SIG-M5 treated with dmso at 0.1 percent for 504 hours (cell line): Measurements from ENCODE around the gene ANTKMT.

ENCODE experiments used
- DNase-seq: peaks from one replicate; lab custom pipeline; 2025; ENCODE audit not compliant: unreplicated experiment; lab: John Stamatoyannopoulos, UW

The ANTKMT gene

DNA sequence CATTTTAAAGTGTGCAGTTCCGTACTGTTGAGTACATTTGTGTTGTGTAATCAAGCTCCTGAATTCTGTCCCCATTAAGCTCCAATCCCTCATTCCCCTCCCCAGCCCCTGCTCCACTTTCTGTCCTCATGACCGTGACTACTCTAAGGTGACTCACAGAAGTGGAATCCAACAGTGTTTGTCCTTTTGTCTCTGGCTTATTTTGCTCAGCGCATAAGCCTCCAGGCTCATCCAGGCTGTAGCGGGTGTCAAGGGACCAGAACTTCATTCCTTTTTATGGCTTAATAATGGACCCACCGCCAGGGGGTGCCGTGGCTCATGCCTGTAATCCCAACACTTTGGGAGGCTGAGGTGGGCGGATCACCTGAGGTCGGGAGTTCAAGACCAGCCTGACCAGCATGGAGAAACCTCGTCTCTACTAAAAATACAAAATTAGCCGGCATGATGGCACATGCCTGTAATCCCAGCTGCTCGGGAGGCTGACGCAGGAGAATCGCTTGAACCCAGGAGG lies 8.2 kb upstream of the ANTKMT start:
- DNase-seq = peak; percentile 48

DNA sequence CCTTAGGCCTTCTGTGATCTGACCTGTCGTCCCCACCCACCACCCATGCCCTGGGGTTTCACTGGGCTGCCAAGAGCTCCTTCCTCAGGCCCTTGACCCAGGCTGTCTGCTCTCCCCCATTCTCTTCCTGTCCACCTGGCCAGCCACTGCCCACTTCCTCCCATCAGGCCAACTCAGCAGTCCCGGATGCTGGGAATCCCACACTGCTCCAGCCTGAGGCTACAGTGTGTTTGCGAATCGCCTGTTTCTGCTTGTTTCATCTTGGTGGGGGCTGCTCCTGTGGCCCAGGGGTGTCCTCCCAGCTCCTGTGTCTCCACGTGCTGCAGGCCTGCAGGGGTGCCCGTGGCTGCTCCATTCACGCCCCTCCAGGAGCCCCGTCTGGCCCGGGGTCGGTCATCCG lies 6.9 kb upstream of the ANTKMT start:
- no peak for DNase-seq

DNA sequence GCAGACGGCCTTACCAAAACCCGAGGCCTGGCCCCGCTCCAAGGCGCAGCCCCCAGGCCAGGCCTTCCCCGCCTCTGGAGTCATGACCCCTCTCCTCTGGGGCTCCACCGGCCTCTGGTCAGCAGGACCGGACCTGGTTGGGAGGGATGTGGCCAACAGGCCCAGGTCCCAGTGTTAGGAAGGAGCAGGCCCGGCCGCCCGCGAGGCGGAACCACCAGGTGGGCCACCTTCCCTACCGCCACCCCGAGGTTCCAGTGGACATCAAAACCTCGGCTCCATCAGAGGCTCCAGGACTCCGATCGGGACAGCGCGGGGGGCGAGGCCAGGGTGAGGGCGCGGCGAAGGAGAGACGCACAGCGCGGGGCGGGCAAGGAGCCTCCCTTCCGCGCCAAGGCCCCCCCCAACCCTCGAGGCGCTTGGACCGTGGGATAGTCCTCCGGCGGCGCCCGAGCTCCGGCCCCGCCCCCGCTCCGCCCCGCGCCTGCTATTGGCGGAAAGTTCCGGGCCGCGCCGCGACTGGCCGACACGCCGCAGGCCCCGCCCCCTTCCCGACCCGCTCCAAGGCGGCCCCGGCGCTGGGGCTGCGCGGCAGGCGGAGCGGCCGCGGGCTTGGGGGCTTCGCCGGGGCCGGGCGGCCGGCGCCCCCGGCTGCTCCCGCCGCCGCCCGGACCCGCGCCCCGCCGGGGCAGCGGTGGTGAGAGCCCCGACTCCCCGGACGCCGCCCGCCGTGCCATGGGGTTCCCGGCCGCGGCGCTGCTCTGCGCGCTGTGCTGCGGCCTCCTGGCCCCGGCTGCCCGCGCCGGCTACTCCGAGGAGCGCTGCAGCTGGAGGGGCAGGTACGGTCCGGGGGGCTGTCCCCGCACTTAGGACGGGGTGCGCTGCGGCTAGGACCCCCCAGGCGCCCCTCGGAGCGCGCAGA lies 6.1 kb upstream of the ANTKMT start, which contains the start of gene METRN:
Gene METRN, plus strand, starts transcription at position 561 of the 919 bp plus-strand sequence. Its CDS starts 172 bp downstream, at position 733.
- peak; percentile 73 for DNase-seq

DNA sequence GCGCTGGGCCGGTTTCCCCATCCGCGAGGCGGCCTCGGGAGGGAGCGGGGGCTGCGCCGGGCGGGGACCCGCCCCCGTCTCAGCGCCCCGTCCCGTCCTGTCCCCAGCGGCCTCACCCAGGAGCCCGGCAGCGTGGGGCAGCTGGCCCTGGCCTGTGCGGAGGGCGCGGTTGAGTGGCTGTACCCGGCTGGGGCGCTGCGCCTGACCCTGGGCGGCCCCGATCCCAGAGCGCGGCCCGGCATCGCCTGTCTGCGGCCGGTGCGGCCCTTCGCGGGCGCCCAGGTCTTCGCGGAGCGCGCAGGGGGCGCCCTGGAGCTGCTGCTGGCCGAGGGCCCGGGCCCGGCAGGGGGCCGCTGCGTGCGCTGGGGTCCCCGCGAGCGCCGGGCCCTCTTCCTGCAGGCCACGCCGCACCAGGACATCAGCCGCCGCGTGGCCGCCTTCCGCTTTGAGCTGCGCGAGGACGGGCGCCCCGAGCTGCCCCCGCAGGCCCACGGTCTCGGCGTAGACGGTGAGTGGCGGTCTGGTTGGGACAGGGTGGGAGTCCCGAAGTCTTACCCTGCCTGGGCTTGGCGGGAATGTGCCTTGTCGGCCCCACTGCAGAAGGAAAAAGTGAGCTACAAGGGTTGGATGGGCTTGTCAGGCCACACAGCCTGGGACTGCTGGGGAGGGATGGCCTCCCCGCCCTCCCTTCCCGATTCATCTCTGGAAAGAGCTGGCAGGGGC lies 5.3 kb upstream of the ANTKMT start:
- DNase-seq = no peak

DNA sequence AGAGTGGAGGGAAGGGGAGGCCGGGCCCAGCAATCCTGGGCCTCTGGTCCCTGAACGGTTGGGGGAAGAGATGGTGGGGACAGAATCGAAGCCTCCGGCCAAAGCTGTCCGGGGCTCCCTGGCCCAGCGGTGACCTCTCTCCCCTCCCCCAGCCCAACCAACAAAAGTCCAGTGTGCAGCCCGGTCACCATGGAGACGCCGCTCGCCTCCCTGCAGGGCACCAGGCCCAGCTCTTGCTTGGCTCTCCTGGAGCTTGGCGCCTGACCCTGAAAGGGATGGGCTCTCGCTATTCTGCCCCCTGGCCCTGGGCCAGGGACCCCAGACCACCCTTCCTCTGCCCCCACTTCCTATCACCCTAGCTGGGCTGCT lies 4.8 kb upstream of the ANTKMT start:
- DNase-seq = no peak

GRCh38 chr16:716768-717325 lies 4.1 kb upstream of the ANTKMT start:
- no peak for DNase-seq

- no peak for DNase-seq
These were observed 3.3 kb upstream of the ANTKMT start for GRCh38 chr16:717450-718245.

GRCh38 chr16:718389-718788 lies 2.6 kb upstream of the ANTKMT start:
- no peak for DNase-seq

DNA sequence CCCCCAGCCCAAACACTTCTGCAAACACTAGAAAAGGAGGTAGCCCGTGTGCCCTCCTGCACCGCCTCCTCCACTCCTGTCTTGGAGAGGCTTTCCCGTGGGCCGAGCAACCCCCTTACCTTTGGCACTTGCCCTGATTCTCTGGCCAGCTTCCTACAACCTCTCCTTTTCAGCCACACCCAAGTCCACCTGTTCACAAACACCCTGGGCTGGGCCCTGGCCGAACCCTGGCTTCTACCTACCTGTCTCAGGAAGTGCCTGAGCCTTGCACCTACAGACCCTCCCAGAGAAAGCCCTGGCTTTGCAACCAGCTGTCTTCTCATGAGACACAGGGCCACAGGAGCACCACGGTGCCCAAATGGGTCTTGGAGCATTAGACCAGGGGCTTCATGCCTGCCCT lies 2.0 kb upstream of the ANTKMT start:
- no peak for DNase-seq

DNA sequence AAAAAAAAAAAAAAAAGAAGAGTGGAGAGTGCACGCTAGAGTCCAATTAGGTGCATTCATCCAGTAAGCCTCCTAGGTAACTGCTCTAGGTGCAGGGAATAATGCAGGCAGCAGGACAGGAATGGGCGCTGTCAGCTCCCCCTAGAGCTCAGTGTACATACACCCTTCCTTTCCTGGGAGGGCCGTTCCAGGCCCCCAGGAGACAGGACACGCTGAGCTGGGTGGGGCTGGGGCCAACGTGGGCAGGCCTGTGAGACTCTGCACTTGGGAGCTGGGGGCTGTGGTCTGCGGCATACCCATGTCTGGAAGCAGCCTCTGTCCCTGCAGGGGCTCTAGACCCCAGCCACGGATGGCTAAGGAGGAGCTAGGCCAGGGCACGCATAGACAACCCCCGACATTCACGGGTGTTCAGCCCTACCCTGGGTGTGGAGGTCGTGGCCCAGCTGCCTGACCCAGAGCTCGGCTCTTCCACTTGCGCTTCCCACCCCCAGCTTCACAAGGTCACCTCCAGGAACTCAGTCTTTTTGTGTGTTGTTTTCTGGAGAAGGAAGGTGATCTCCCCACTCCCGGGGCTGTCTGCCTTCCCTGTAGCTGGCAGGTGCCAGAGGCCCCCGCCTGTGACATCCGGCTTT lies 1.0 kb upstream of the ANTKMT start:
- DNase-seq = peak; percentile 30

DNA sequence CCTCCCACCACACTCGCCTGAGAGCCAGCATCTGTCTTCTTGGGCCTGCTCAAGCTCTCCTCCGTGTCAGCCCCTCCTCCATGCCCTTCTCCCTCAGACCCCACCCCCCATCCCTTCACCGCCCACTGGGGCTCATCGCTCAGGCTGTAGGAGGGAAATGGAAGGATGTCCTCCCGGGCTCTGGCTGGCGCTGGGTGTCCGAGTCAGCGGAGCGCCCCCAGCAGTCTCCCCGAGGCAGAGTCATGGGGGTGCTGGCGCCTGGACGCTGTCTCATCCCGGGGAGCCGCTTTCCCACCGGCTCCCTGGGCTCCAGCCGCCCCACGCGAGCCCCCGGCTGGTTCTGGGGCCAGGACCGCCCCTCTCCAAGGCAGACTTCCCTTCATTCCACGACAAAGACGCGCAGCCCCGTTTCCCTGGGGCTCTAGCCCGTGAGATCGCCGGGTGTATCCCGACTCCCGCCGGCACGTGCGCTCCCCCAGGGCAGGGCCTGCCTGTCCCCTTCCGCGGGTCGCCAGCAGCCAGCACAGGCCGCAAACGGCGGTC lies 428 bp upstream of the ANTKMT start:
- peak; percentile 68 for DNase-seq

DNA sequence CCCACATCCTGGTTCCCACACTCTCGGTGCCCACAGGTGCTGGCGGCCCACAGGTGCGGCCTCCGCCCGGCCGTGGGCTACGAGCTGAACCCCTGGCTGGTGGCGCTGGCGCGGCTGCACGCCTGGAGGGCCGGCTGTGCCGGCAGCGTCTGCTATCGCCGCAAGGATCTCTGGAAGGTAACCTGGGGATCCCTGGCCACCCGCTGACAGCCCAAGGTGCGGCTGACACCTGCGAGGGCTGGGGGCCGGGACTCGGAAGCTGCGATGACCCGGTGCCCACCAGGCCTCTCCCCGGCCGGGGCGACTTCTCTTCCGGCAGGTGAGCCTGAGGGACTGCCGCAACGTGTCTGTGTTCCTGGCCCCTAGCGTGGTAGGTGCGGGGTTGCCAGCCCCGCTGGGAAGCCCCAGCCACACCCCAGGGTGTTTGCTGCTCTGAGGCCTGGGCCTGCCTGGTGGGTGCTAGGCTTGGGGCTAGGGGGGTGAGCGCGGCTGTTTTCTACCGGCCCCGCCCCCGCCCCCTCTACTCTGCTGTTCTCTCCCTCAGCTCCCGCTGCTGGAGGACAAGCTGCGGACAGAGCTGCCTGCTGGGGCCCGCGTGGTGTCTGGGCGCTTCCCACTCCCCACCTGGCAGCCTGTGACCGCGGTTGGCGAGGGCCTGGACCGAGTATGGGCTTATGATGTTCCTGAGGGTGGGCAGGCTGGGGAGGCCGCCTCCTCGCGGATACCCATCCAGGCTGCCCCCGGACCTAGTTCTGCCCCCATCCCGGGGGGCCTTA lies 1.0 kb downstream of the ANTKMT start:
- DNase-seq = no peak

DNA sequence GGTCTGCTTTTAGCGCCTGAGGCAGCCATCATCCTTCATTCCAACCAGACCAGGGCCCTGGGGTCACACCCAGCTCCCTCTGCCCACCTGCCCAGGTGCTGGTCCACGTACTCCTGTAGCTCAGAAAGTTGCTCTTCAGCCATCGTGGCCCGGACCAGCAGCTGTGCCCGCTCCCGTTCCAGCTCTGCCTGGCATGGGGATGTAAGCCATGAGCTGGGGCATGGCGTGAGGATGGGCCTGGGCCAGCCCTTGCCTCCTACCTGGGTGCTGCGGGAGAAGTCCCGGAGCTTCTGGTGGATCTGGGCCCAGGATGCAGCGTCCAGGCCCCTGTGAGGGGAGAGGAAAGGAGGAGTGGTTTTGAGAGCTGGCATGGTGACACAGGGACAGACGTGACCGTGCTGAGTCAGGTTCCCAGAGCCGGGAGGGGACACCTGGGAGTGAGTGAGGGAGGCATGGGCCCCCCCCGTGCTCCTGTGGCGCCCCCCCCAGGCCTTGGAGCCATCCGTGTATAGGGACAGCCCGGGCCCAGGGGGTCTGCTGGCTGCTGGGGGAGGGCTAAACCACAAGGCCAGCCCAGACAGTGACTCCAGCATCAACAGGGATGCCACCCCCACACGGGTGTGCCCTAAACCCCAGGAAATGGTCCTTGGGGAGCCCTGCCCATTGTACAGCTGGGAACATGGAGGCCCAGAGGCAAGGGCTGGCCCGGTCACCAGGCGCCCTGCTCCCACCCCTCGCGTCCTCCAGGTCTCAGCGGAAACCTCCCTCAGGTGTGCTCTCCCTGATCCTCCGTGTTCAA lies 2.1 kb downstream of the ANTKMT start:
- no peak for DNase-seq

- no peak for DNase-seq
These were observed 2.7 kb downstream of the ANTKMT start for GRCh38 chr16:723695-724094.

DNA sequence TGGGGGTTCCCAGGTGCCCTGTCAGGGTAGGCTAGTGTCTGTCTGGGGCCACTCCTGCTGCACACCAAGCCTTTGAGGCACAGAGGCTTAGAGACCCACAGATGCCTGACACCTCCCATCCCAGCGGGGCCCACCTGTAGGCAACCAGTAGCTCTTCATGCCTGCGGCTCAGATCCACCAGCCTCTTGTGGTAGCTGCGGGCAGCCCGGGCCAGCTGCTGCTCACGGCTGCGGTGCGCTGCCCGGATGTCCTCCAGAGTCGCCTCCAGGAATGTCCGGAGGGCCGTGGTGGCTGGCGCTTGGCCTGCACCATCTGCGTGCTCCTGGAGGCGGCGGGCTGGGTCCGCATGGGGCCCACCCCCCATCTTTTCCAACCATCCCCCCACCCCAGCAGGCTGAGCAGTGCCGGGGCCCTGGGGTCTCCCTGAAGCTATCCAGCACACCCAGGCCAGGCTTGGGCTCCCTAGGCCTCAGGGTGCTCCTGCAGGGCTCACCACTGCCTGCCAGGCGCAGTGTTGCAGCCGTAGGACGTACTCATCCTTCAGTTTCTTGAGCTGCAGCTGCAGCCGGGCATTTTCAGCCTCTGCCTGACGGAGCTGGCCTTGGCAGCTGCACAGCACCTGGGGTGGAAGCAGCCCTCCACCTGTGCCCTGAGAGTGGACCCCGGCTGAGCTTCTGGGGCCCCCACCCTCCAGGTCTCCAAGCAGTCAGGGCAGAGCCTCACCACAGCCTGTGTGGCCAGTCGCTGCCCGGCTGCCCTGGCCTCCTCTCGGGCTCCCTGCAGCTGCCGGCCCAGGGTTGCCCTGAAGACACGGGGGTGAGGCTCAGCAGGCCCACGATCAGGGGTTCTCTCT lies 3.5 kb downstream of the ANTKMT start:
- DNase-seq = no peak

DNA sequence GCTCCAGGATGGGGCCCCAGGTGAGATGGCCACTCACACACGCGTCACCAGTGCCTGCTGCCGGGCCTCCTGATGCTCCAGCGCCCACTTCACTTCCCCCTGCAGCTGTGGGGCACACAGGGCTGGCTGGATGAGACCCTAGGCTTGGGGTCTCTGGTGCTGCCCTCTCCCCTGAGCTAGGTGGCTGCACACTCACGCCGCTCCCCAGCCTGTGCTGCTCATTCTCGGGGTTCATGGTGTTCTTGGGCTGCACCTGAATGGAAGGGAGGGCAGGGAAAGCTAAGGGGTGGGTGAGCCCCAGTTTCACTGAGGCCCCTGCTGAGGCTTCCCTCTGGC lies 4.1 kb downstream of the ANTKMT start:
- DNase-seq = no peak

DNA sequence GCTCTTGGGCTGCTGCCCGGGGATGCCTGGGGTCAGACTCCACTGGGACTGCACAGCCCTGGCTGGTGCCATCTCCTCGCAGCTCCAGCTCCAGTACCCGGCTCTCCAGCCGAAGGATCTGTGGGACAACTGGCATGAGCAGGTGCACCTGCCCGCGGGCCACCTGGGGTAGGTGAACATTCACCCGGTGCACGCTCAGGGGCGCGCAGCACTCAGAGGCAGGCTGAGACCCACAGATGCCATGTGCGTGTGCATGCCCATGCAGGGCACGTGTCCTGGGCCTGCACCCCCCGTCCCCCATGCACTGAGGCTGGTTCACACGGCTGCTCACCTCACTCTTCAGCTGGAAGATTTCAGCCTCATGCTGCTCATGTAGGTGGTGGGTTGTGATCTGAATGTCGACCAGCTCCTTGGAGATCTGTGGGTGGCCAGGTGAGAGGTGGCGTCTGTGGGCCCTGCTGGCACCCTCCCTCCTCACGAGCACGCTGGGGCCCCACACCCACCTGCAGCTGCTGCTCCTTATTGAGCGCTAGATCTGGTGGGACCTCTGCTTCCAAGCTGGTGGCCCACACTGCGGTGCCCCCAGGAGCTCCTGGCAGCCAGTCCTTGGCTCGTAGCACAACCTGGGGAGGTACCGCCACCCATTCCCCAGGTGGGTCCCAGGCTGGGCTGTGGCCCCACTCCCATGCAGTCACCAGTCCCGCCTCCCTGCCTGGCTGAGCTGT lies 4.7 kb downstream of the ANTKMT start:
- no peak for DNase-seq
